NOMO-1 treated with dmso at 0.1 percent for 144 hours (cell line): ENCODE data around the gene PRPS1.
"Not testable (repeated sequence)": the region's sequence is repeated elsewhere in the genome, so short reads cannot be mapped to it uniquely, and the experiment has no call there.

ENCODE experiments used
- DNase-seq: peaks from one replicate; lab custom pipeline; 2025; ENCODE audit not compliant: unreplicated experiment; lab: John Stamatoyannopoulos, UW

PRPS1 gene

DNA sequence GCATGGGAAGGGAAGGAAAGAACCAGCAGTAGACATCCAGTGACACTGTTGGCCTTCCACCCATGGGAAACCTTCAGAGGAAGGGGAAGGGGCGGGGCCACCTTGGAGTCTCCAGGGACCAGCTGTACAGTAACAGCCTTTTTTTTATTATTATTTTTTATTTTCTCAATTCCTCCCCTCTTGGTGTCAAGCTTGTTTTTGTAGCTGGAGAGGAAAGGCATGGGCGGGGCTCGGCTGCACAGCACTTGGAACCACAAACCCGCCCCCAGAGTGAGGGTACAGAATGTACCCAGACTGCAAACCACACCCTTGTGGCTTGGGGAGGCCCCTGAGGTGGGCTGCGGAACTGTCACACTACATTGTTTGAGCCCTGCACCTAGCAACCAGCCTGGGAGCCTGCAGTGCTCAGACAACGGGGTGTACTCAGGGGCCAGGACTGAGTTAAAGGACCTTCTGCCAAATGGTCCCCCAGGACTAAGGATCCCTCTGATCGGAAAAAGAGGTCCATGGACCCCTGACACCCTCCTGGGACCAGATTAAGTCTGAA, 45.7 kb downstream of the PRPS1 start:
- peak; percentile 74 for DNase-seq

DNA sequence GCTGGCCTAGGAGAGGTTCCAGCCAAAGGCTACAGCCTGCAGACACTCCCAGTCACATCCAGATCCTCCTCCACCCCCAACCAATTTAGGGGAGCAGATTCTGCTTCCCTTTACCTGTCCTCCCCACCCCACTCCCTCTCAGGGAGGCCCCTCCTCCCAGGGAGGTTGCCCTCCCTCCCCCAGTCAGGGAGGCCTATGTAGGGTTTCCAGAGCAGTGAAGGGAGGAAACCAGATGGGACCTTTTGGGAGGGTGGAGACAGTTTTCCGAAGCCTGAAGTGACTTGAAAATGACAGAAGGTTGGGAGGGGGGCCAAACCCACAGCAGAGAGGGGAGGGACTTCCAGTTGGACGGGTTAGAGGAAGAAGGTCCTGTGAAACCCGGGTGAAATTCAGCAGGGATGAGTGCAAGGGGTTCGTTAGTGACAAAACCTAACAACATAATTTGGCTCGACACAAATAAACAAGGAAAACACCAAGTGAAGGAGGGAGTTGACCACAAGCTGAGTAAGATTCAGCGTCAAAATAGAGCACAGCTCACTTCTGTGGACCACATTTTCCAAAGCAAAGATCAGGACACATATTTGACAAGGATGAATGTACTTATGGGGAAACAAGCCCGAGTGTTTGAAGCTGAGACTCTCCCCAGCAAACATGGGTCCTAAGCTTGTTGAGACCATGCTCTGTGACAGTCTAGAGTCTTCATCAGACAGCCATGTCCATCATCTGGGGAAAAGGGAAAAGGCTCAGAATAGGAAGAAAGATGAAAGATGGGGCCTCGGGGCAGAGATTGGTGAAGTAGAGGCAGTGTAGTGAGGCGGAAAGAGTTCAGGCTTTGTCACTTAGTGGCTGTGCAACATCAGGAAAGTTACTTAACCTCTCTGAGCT, 46.4 kb downstream of the PRPS1 start:
- peak; percentile 23 for DNase-seq

DNA sequence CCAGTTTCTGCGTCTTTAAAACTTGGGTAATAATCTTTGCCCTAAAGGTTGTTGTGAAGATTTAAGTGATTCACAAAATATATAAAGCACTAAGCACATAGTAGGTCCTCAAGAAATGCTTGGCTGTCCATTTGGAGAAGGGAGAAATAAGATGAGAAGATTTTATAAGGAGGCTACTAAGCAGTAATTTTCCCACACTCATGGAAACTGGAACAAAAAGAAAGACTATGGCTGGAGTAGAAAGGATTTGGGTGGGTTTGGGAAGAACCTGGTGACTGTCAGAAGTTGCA, 47.0 kb downstream of the PRPS1 start:
- DNase-seq, result no peak

DNA sequence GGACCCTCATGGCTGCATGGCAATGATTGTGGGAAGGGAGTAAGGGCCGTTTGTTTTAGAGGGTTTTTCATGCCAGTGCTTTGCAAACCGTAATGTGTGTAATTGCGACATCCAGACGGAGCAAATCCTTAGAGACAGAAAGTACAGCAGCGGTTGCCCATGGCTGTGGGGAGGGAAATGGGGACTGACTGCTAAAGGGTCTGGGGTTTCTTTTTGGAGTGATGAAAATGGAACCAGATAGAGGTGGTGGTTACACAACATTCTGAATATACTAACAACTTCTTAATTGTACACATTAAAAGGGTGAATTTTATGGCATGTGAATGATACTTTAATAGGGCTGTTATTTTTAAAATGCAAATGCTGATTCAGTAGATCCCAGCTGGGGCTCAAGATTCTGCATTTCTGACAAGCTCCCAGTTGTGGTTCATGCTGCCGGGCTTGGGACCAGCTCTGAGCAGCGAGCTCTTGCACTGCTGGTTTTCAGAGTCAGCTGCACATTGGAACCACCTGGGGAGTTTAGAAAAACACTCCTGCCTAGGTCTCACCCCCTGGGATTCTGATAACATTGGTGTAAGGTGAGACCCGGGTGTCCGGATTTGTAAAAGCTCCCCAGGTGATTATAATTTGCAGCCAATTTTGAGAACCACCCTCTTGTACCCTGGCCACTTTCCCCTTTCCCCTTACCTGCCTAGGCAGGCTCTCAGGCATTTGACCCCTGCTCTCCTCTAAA, 47.7 kb downstream of the PRPS1 start:
- DNase-seq, result peak; percentile 28

DNA sequence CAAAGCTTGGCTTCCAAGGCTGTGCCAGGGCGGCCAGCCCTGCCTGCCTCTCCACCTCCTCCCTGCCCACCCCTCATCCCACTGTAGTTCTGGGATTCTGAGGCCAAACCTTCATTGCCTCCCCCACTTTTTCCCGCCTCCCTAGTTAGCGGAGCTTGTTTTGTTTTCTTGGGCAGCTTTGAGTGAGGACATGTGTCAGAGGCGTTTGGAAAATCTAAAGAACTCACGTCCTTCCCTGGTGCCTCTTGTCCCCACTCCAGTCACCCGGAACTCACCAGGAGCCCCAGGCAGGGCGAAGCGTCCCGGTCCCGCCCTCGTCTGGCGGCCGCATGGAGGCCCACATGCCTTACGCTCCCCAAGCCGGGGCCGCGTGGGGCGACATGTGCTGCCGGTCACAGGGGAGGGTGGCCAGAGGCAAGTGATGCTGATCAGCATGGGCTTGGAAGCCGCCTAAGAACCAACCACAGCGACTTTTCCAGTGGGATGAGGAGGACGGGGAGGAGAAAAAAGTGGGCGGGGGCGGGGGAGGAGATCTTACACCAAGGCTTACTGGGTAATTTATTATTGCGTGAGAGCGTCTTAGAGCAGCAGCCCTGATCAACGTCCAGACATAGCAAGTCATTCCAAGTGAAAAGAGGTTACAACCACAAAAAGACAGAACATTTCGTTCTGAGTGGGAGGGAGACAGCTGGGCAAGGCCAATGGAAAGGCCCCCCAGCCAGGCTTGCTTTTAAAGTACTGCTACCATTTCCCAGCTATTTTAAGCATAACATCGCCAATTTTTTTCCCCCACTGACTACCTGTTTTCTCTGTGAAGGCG, 48.5 kb downstream of the PRPS1 start:
- peak; percentile 48 for DNase-seq

DNA sequence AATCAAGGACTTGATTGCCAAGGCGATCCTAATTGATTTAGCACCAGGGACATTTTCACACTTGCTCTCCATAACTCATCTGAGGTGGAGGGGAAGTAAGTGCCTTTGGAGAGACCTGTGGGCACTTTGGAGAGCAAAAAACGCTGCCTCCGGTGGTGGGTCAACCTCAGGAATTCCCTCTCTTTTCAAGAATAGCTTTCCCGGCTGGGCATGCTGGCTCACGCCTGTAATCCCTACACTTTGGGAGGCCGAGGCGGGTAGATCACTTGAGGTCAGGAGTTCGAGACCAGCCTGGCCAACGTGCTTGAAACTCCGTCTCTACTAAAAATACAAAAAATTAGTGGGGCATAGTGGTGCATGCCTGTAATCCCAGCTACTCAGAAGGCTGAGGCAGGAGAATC, 49.2 kb downstream of the PRPS1 start:
- DNase-seq, result no peak

DNA sequence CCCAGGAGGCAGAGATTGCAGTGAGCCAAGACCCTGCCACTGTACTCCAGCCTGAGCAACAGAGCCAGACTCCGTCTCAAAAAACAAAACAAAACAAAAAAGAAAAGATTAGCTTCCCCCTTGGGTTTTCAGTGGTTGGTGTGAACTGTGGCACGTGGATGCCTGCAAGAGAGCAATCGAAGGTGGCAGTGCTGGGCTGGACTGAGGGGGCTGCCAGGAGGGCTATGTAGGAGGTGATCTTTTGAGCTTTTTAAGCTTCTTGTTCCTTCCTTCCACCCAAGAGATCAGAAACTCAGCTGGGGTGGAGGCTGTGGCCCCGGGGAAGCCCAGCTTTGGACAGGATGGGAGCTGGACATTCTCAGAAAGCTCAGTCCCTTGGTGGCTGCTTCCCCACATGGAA, 49.6 kb downstream of the PRPS1 start:
- no peak for DNase-seq

DNA sequence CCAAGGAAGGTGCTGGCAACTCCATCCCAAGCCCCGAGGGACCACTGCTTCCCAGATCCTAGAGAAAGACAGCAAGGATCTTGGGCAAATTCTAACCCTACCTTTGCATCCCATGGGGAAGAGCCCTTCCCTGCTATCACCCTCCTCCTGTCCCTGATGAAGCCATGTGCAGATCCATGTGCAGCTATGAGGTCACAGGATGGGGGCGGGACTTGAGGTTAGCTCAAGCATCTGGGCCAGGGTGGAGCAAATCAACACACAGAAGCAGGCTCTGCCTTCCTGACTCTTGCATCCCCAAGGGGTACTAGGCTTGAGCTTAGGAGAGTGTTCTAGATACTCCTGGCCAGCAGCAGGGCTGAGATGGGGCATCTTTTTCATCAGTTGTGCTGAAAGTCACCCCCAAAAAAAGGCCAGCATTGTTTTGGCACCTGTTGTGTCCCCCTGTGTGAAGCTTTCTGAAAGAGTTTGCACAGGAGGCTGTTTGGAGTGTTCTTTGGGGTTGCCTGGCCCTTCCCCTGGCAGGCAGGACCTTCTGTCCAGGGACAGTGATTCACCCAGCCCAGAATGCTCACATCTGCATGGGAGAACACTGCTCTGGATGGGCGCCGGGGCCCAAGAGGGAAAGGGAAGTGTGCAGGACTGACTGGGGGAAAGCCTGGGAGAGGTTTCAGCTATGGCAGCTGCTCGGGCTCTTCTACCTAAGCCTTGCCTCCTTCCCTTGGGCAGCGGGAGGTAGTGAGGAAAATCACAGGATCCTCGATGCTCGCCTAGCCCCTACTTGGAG, 50.8 kb downstream of the PRPS1 start:
- DNase-seq, result no peak

DNA sequence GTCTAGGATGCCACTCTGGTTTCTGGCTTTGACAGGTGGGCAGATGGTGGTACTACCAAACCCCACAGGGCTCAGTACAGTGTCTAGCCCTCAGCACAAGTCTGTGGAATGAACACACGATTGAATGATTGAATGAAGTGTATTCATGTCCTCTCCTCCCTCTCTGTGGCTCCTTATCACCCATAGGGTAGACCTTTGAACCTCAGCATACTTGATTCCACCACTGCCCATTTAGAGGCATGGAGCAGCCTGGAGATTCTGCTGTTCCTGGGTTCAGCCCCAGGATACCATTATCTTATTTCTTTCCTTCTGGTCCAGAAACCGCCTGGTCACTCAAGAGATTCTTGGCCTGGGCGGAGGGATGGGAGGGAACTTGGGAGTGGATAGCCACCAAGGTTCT, 53.9 kb downstream of the PRPS1 start:
- no peak for DNase-seq

DNA sequence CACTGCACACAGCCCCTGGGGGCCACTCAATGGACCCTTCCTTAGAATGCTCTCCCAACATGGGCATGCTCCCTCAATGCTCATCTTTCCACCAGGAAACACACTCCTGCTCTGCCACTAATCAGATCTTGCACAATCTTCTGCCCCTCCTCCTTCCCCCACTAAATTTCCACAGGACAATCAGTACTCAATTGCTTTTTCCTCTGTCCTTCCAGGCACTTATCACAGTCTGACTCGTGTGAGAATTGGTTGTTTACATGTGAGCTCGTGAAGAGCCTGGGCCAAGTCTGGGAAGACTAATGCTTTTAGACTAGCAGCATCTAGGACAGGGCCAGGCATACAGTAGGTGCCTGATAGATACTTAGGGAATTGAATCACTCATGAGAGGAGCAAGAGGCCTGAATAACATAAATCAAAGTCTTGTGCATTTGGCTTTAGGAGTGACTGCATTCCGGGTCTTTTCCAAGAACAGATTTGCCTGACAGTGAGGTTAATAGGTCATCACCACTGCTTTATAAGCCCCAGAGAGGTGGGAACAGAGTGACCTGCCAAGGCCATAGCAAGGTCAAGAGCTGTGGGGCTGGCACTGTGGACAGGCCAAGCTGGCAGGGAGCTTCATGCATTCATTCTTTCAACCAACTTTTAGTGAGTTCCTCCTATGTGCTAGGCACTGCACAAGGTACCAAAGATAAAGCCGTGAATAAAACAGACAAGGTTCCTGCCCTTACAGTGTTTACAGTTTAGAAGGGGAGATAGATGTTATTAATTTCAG, 55.0 kb downstream of the PRPS1 start:
- DNase-seq, result no peak

DNA sequence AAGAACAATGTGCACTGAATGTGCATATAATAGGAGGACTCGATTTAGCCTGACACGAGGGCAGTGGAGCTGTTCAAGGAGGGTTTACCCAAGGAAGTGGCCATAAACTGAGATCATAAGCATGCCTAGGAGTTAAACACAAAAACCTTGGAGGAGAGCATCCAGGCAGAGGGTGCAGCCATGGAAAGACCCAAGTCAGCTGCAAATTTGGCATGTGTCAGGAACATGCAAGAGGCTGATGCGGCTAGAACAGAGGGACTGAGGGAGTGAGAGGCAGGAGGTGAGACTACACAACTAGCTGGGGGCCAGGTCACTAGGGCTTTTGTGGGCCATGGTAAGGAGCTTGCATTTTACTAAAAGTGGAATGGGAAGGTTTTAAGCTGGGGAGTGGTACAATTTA, 55.6 kb downstream of the PRPS1 start:
- no peak for DNase-seq

DNA sequence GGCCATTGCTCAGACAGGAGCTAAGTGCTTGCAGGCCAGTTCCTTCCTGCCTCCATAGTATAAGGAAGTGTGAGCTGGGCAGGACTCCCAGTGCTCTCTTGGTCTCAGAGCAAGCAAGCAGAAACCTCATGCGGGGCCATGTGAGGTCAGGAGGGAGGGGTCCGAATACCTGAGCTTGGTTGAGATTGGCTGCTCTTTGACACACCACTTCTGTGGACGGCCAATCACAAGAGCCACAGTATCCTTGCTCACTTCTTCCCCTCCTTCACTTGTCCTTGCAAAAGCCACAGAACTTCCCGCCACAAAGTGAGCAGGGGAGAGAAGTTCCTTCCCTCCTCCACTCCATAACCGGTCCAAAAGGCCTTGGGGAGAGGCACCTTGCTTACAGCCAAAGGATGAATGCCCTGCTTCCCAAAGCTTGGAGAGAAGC, 56.7 kb downstream of the PRPS1 start:
- peak; percentile 75 for DNase-seq

DNA sequence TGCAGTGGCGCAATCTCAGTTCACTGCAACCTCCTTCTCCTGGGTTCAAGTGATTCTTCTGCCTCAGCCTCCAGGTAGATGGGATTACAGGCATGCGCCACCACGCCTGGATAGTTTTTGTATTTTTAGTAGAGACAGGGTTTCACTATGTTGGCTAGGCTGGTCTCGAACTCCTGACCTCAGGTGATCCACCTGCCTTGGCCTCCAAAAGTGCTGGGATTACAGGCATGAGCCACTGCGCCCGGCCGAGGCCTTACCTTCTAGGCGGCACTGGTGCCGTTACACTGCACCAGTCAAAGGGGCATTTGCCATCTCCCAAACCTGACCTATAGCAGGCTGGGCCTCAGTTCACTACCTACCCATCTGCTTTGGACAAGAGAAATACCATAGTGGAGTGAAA, 57.3 kb downstream of the PRPS1 start:
- not testable (repeated sequence) for DNase-seq

DNA sequence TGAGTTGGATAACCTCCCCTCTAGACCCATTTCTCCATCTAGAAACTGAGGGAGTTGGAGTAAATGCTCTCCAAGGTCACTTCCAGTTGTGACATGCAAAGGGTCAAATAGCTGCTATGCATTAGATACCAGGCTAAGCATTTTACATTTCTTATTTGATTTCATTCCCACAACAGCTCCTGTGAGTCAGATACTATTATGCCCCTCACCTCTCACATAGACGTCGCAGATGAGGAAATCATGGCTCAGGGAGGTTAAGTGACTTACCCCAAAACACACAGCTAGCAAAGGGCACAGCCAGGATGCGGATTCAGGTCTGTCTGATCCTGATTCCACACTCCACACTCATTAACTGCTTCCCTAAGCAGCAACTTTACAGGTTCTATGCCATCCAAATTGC, 57.7 kb downstream of the PRPS1 start:
- no peak for DNase-seq

DNA sequence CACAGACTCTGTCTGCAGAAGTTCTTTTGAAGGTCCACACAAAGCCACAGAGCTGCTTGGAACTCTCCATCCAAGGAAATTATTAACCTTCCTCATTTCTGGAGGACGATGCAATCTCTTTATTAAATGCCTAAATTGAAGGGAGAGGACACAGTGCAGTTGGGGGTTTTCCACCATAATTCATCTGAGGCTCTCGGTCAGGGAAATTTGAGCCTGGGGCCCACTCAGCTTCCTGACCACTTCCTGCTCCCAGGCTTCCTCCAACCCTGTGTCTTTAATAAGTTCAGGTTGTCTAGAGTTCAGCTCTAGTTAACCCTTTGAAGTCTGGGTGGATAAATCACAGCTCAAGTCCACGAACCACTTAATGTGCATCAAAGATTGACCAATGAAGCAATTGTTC, 58.5 kb downstream of the PRPS1 start:
- DNase-seq, result no peak

DNA sequence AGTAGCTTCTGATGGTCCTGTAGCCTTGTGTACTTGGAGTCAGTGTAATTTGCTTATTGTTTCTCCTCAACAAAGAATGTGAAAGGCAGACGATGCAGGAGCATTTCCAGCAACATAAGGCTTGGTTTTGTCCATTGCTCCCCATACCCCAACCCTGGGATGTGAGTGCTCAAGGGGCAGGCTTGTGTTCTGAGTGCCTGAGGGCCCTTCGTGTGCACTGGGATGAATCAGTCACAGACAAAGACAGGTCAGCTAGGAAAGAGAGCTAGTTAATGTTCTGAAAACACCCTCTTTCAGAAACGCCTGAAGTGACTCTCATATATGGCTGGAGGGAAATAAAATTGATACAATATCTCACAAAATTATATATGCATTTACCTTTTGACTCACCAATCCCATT, 59.1 kb downstream of the PRPS1 start:
- no peak for DNase-seq

DNA sequence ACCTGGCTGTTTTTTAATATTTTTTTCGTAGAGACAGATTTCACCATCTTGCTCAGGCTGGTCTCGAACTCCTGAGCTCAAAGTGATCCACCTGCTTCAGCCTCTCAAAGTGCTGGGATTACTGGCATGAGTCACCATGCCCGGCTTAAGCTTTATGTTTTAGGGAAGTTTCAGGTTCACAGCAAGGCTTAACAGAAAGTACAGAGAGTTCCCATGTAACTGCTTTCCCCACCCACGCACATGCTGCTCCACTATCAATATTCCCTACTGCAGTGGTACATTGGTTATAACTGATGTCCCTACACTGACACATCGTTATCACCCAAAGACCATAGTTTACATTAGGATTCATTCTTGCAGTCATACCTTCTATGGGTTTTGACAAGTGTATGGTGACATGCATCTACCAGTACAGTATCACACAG, 62.7 kb downstream of the PRPS1 start:
- DNase-seq, result no peak

DNA sequence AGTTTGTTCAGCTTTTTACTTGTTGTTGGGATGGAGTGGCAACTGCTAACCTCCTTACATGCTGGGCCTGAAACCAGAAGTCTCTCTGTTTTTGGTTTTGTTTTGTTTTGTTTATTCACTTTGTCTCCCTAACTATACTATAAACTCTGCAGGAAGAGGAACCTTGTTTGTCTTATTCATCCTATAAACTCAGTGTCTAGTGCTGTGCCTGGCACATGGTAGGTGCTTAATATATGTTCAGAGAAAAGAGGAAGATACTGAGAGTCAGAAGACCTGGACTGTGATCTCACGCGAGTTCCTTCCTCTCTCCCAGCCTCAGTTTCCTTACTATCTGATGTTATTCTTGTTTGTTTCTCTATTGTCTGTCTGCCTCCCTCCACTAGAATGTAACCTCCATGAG, 71.3 kb downstream of the PRPS1 start:
- DNase-seq, result no peak

DNA sequence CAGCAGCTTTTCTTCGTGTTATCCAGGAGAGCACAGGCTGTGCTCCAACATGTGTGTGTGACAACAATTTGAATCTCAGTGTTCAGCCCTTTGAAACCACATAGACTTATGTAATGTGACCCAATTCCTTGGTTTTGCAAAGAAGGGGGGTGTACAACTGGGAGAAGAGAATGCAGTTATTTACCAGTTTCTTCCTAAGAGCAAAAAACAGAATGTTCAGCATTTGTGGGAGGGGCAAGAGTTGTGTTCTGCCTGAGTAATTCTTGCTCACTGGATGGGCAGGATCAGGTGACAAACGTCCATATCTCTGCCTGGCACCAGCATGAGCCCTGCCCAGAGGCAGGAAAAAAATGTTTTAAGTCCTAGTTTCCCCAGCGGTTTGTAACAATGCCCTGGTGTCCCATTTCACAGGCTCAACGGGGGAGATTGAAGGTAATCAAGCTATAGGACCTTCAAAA, 72.0 kb downstream of the PRPS1 start:
- no peak for DNase-seq
